Ascending aorta (tissue), 2 donors: Measurements from ENCODE around the gene ASCC1. TPM values are rescaled to one million over a fixed set of nuclear protein-coding genes. Genes with fewer than 3 reads are reported as not detected.

Experiments used
- DNase-seq, 2 donors: peaks; one replicate each; pipeline ENCODE4 v3.0.0-alpha.2; 2019; ENCODE audit warnings: low spot score in 2 of 2
- H3K27ac ChIP-seq, 2 donors: fragments of 200-600 bp; sonication (generic); one replicate each; pipeline ENCODE4 v1.5.1; 2016 to 2017; ENCODE audit warnings: mild to moderate bottlenecking in 1 of 2
- H3K27me3 ChIP-seq: fragments of 200-600 bp; sonication (generic); one replicate; pipeline ENCODE4 v1.5.1; 2017
- H3K36me3 ChIP-seq, 2 donors: fragments of 200-600 bp; sonication (generic); one replicate each; pipeline ENCODE4 v1.5.1; 2016
- H3K4me1 ChIP-seq, 2 donors: fragments of 200-600 bp; sonication (generic); one replicate each; pipeline ENCODE4 v1.5.1; 2016 to 2017; ENCODE audit warnings: mild to moderate bottlenecking in 1 of 2
- H3K4me3 ChIP-seq, 2 donors: fragments of 200-600 bp; sonication (generic); one replicate each; pipeline ENCODE4 v1.5.1; 2016 to 2017; ENCODE audit warnings: mild to moderate bottlenecking in 1 of 2
- H3K9me3 ChIP-seq, 2 donors: fragments of 200-600 bp; sonication (generic); one replicate each; pipeline ENCODE4 v1.5.1; 2016
- intact Hi-C: fragments of 100-400 bp; cut with DNase I; formaldehyde crosslinking; loops from one replicate; pipeline ENCODE4 v1.15.1; 2023
- total RNA-seq: library from RNA; depleted of rRNA; stranded (reverse); fragments of >200 nt; gene quantifications from one replicate; pipeline ENCODE4 v1.1.0, GENCODE V29; 2016
- TF ChIP-seq, protein P1 (sequence below), 3 experiments: fragments of 200-600 bp in 2 of 3; fragments of 450-650 bp in 1 of 3; sonication (generic) in 2 of 3; IDR thresholded peaks; one replicate each; pipeline ENCODE4 v1.5.1; 2016 to 2019; ENCODE audit warnings: antibody characterized with exemption in 3 of 3, mild to moderate bottlenecking in 1 of 3, moderate library complexity in 1 of 3

ASCC1 gene
- total RNA-seq, 1 donor from 2014 or later: 5.5 TPM

DNA sequence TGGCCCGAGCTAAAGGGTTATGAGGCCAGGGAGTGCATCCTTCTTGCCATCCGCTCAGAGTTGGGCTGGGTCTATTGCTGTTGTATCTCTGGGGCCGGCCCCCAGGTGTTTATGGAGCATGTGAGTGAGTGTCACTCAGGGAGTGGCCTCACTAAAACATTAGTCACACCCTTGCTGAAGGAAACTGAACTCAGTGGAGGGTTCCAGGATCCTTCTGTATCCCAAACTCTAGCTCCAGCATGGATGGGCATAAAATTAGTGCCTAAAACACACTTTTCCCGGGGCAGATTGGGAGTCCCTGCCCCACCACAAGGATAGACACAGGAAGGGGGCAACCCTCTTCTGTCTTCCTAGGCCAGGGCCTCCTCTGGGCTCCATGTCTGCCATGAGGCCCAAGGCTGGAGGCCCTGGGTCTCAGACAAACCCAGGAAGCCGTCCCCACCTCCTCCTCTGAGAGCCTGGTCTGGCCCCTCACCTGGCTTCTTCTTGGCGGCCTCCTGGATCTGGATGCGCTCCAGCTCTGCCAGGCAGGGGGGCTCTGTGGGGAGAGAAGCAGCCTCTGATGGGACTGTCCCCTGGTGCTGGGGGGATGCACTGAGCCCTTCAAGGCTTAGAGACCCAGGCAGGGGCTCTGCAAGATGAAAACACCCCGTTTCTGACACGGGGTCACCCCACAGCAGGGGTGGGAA lies 152.2 kb downstream of the ASCC1 start:
- Histone ChIP-seq H3K27ac (no peak overlapping the region), H3K4me3 (no peak overlapping the region), H3K36me3 (no peaks in the 10 kb centered on the region), H3K4me1 (no peaks in the 10 kb centered on the region), H3K9me3 (no peaks in the 10 kb centered on the region), H3K27me3 (no peaks in the 10 kb centered on the region)
- TF ChIP-seq, protein P1, sequence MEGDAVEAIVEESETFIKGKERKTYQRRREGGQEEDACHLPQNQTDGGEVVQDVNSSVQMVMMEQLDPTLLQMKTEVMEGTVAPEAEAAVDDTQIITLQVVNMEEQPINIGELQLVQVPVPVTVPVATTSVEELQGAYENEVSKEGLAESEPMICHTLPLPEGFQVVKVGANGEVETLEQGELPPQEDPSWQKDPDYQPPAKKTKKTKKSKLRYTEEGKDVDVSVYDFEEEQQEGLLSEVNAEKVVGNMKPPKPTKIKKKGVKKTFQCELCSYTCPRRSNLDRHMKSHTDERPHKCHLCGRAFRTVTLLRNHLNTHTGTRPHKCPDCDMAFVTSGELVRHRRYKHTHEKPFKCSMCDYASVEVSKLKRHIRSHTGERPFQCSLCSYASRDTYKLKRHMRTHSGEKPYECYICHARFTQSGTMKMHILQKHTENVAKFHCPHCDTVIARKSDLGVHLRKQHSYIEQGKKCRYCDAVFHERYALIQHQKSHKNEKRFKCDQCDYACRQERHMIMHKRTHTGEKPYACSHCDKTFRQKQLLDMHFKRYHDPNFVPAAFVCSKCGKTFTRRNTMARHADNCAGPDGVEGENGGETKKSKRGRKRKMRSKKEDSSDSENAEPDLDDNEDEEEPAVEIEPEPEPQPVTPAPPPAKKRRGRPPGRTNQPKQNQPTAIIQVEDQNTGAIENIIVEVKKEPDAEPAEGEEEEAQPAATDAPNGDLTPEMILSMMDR (IDR thresholded peaks at IDR 0.05): no peak
- intact Hi-C loops: no loop called here
- DNase-seq: no peak

DNA sequence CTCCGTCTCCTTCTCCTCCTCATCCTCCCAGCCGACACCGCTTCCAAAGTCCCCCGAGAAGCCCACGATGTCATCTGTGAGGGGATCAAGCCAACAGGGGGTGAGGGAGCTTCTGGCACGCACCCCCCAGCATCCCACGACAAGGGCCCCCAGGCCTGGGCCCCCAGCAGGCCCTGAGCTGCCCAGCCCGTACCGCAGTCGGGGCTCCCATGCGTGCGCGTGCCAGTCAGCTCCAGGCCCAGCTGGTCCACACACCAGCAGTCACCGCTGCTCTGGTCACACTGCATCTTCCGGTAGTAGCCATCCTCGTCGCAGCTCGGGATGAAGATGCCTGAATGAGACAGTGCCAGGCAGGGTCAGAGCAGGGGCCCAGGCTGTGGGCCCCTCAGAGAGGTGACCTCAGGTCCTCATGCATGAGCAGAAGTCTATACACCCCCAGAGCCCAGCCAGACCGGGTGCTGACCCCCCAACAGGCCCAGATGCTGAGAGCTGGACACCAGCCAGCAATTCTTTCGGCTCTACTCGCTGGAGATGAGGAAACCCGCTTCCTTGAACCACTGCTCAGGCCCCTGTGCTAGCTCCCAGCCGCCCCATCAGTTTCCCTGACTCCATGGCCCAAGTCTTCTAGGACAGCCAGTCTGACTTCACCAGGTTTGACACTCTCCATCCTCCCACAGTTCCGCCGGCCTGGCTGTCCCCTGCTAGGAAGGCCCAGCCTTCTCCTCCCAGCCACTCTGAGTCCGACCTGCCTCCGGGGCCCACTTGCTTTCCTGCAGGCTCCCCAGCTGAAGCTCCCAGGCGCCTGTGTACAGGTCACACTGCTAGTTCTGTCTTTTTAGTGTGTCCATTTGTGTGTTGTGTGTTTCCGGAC lies 153.0 kb downstream of the ASCC1 start:
- TF ChIP-seq, protein P1 (IDR thresholded peaks at IDR 0.05): no peak
- H3K27me3 ChIP-seq: no peaks in the 10 kb centered on the region
- H3K27ac ChIP-seq: no peak overlapping the region
- no peaks in the 10 kb centered on the region for H3K4me1 ChIP-seq
- H3K4me3 ChIP-seq: no peak overlapping the region
- intact Hi-C loops: no loop called here
- DNase-seq: no peak
- no peaks in the 10 kb centered on the region for H3K36me3 ChIP-seq
- no peaks in the 10 kb centered on the region for H3K9me3 ChIP-seq

DNA sequence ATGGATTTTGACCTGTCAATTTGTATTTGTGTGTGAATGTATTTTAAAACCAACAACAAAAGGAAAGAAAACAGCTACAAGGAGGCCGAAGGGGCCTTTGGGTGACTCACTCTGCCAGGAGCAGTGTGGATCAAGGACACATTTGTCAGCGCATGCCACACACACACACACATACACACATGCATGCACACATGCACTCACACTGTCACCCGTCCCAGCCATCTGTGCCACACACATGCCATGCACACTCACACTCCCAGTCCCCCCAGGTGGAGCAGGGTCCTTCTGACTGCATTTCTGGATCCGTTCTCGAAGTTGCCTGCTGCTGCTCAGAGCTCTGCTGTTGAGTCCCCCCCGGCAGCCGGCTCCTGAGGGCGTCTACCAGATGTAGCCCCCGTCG lies 153.7 kb downstream of the ASCC1 start:
- DNase-seq: no peak
- TF ChIP-seq, protein P1 (IDR thresholded peaks at IDR 0.05): no peak
- no peaks in the 10 kb centered on the region for H3K36me3 ChIP-seq
- H3K27me3 ChIP-seq: no peaks in the 10 kb centered on the region
- H3K4me1 ChIP-seq: no peaks in the 10 kb centered on the region
- no peaks in the 10 kb centered on the region for H3K9me3 ChIP-seq
- H3K4me3 ChIP-seq: no peak overlapping the region
- no peak overlapping the region for H3K27ac ChIP-seq
- intact Hi-C loops: no loop called here

DNA sequence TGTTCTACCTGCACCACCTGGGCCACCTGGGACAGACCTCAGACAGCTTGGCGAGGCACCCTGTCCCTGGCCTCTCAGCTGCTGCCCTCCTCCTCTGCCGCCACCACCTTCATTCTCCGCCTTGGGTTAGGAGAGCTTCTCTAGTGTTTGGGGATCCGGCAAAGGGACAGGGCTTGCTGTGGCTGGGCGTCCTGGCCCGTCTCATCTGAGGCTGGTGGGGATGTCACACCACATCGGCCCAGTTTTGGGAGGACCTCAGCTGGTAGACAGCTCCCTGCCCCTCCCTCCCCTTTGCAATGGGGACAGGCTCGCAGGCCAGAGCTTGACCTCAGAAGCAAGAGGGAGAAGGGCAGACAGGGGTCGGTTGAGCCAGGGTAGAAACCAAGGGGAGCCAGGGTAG lies 154.1 kb downstream of the ASCC1 start:
- Histone ChIP-seq H3K4me1 (no peaks in the 10 kb centered on the region), H3K4me3 (no peak overlapping the region), H3K27me3 (no peaks in the 10 kb centered on the region), H3K27ac (no peak overlapping the region), H3K36me3 (no peaks in the 10 kb centered on the region), H3K9me3 (no peaks in the 10 kb centered on the region)
- no peak for DNase-seq
- intact Hi-C loops: no loop called here
- TF ChIP-seq, protein P1 (IDR thresholded peaks at IDR 0.05): no peak

DNA sequence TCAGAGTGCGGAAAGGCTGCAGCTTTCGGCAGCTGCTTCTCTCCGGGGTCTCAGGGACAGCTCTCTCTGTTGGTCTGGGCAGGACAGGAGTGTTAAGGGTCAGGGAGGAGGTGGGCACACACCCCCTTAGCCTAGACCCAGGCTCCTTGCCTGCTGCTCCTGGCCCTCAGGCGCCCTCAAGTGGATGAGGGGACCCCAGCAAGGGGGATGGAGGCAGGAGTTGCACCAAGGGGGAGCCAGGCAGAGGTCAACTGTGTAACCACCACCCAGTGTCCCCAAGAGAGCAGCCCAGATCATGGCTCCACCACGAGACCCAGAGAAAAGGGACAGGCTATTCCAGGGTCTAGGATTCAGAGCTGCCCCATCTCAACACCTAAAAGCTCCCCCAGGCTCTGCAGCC lies 154.6 kb downstream of the ASCC1 start:
- no peak for DNase-seq
- Histone ChIP-seq H3K9me3 (no peaks in the 10 kb centered on the region), H3K27ac (no peak overlapping the region), H3K4me3 (no peak overlapping the region), H3K27me3 (no peaks in the 10 kb centered on the region), H3K4me1 (no peaks in the 10 kb centered on the region), H3K36me3 (no peaks in the 10 kb centered on the region)
- intact Hi-C loops: no loop called here
- TF ChIP-seq, protein P1 (IDR thresholded peaks at IDR 0.05): no peak
